Measurements from ENCODE around the gene SORBS1.

SORBS1 gene

GRCh38 chr10:95314192-95314918 is 246.8 kb downstream of the SORBS1 start:
- DNase-seq (ENCODE audit: low spot score): no peak

GRCh38 chr10:95312986-95313495 is 248.1 kb downstream of the SORBS1 start:
- DNase-seq (ENCODE audit: low spot score): no peak

GRCh38 chr10:95312257-95312656 is 248.9 kb downstream of the SORBS1 start:
- DNase-seq (ENCODE audit: low spot score): no peak

DNA sequence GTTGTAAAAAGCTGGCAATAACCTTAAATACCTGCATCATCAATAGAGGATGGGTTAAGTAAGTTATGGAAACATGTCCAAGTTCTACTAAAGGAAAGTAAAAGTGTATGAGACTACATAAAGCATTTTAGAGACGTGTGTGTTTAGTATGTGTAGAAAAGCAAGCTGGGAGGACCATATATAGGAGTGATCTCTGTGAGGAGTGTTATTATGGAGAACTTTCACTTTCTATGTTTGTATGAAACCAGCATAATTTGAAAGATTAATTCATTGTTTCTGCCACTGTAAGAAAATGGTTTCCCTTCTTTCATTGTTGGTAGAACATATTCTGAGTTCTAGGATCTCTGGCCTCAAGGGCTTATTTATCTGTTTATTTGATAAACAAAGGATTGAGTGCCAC is 251.2 kb downstream of the SORBS1 start:
- no peak for DNase-seq (ENCODE audit: low spot score)

- DNase-seq (ENCODE audit: low spot score): peak; percentile 33
These were observed 252.5 kb downstream of the SORBS1 start for GRCh38 chr10:95308389-95309302.

GRCh38 chr10:95306851-95307250 is 254.3 kb downstream of the SORBS1 start:
- DNase-seq (ENCODE audit: low spot score): no peak

GRCh38 chr10:95306318-95306650 is 254.9 kb downstream of the SORBS1 start:
- DNase-seq (ENCODE audit: low spot score): no peak

DNA sequence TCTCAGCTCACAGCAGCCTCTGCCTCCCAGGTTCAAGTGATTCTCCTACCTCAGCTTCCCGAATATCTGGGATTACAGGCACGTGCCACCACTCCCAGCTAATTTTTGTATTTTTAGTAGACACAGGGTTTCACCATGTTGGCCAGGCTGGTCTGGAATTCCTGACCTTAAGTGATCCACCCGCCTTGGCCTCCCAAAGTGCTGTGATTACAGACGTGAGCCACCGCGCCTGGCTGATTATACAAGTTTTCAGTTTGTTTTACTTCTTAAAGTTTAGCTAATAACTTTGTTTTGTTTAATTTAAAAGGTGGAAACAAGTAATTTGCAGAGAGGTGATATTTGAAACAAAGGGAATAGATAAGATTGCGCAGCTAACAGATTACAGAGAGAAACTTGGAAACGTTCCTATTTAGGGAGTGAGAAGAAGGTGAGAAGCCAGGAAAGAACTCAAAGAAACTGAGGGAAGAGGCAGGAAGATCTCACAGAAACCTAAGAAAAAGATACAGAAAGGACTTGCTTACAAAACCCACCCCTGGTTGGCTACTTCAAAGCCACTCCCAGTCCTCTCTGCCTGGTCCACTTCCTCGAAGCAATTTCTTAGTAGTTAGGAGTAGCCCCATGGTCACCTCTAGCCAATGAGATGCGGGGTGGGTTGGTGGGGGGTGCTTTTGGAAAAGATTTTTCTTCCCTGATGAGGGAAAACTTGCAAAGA is 255.4 kb downstream of the SORBS1 start:
- no peak for DNase-seq (ENCODE audit: low spot score)

- no peak for DNase-seq (ENCODE audit: low spot score)
These were observed 256.2 kb downstream of the SORBS1 start for GRCh38 chr10:95304976-95305375.

GRCh38 chr10:95304463-95304862 is 256.7 kb downstream of the SORBS1 start:
- DNase-seq (ENCODE audit: low spot score): no peak

- no peak for DNase-seq (ENCODE audit: low spot score)
These were observed 257.2 kb downstream of the SORBS1 start for GRCh38 chr10:95303950-95304349.

GRCh38 chr10:95303535-95303934 is 257.6 kb downstream of the SORBS1 start:
- DNase-seq (ENCODE audit: low spot score): no peak

DNA sequence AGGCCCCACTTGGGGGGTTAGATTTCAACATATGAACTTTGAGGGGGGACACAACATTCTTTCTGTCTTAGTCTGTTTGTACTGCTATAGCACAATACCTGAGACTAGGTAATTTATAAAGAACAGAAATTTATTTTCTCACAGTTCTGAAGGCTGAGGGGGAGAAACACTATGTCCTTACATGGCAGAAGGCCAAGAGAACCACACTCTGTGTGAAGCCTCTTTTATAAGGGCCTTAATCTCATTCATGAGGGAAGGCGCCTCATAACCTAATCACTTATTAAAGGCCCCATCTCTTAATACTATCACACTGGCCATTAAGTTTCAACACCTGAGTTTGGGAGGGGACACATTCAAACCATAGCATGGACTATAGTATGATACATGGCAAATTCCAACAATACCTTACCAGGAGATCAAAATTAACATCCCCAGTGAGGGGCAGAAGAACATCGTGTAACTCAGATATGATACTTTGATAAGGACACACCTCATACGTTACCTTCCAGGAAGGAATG is 261.1 kb downstream of the SORBS1 start:
- DNase-seq (ENCODE audit: low spot score): no peak

- no peak for DNase-seq (ENCODE audit: low spot score)
These were observed 263.8 kb downstream of the SORBS1 start for GRCh38 chr10:95297402-95297801.

DNA sequence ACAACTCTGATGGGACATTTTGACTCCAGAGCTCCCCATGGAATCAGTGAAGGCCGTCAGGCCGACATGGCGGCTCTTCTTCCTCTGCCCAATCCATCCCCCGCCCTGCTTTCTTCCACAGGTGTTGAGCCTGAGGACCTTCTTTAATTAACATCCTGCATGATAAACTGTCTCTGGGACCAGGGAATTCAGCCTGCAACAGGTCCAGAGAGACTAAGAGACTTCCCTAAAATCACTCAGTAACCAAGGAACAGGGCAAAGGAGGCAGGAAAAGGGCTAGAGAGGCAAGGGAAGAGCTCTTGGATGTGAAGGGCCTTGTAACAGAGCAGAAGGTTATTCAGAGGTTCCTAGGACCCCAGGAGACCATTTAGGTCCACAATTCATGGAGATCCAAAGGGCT is 264.4 kb downstream of the SORBS1 start:
- DNase-seq (ENCODE audit: low spot score): no peak

- peak; percentile 53 for DNase-seq (ENCODE audit: low spot score)
These were observed 266.0 kb downstream of the SORBS1 start for GRCh38 chr10:95295031-95295755.

DNA sequence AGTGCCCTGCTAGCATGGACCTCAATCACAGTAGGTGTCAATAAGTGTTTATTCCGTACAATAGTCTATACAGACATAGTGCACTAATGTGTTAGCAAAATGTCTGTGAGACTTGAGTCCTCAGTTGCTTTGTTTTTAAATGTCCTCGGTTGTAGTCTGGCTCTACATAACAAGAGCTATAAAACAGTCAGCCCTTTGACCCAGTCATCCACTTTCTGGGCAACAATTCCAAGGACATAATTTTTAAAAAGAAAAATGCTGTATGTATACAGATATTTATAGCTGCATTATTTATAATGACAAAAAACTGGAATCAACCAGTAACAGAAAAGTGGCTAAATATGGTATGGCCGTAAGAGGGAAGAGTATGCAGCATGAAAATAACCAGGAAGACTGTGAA is 267.5 kb downstream of the SORBS1 start:
- no peak for DNase-seq (ENCODE audit: low spot score)

- no peak for DNase-seq (ENCODE audit: low spot score)
These were observed 269.7 kb downstream of the SORBS1 start for GRCh38 chr10:95291365-95292039.

- peak; percentile 12 for DNase-seq (ENCODE audit: low spot score)
These were observed 270.5 kb downstream of the SORBS1 start, which contains the start of gene PDLIM1 for GRCh38 chr10:95290461-95291364. TSS of gene PDLIM1 (minus strand) at chr10:95291003. CDS start at chr10:95290915, 88 bp downstream.

DNA sequence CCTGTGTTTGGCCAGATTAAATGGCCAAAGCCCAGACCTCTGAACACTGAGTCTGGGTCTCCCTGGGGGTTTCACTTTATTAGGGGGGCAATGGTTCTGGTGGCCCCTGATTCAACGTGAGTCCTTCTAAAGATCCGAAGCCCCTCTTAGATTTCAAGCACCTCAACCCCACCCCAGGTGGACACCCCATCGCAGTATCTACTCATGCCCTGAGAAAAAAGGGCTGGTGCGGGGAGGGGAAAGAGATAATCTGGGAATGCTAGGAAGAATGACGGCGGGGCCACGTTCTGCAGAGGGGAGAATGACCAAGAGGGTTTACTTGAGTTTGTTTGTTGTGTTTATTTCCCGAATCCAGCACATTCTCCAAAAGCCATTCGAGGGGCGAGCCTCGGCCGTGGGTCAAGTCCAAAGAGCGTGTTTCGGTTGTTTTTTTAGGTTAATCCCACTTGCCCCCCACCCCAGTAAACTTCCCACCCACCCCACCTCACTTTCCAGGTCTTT is 271.2 kb downstream of the SORBS1 start:
- no peak for DNase-seq (ENCODE audit: low spot score)
